ENCODE measurements around the gene ARHGAP45.

ARHGAP45 gene

GRCh38 chr19:1039646-1040475, 27.1 kb upstream of the ARHGAP45 start, which contains the start of gene ABCA7:
Gene ABCA7 (plus strand): TSS chr19:1040107. CDS start chr19:1041362, 1,255 bp downstream.
- DNase-seq (ENCODE audit: low read depth) = peak; percentile 99

DNA sequence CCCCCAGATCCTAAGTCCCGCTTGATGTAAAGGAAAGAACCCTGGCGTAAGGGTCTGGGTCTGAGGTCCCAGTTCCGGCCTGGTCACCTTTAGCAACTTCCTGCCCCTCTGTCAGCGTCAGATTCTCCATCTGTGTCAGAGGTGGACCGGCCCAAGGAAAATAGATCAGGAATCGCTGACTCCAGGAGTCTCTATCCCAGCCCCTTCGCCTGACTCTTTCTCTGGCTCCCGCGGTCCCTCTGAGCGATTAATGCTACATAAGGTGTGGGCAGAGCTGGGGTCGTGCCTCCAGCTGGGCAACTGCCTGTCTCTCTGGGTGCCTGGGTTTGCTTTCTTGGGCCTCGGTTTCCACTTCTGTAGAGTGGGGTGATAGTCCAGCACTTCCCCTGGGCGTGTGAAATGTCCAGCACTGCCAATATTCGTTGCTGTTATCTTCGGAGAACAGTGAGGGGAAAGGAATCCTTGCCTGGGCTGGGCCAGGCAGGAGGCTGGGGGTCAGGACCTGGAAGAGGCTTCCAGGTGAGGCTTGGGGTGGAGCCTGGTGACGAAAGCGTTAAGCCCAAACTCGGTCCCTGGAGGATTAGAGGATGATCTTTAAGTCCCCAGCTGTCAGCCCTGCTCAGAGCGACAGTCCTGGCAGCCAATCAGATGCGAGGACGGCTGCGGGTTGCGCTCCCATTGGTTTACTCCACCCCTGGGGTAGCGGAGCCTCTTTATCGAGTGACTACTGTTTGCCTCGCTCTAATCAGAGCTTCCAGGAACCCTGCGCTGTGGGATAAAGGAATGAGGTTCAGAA, 26.3 kb upstream of the ARHGAP45 start:
- peak; percentile 84 for DNase-seq (ENCODE audit: low read depth)

DNA sequence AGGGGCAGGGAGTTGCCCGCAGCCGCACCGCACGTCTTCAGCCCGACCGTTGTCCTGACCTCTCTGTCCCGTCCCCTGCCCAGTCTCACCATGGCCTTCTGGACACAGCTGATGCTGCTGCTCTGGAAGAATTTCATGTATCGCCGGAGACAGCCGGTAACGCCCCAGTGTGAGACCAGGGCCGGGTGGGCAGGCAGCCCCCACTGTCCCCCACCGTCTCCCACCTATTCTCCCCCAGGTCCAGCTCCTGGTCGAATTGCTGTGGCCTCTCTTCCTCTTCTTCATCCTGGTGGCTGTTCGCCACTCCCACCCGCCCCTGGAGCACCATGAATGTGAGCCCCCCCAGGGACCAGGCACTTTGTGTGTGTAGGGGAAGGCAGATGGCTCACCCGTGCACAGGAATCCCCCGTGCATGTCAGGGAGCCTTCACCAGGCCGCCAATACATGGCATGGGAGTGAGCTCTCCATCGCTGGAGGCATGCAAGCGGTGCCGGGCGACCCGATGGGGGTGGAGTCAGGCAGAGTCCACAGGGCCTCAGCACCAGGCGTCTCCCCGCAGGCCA, 25.6 kb upstream of the ARHGAP45 start:
- DNase-seq (ENCODE audit: low read depth) = no peak

DNA sequence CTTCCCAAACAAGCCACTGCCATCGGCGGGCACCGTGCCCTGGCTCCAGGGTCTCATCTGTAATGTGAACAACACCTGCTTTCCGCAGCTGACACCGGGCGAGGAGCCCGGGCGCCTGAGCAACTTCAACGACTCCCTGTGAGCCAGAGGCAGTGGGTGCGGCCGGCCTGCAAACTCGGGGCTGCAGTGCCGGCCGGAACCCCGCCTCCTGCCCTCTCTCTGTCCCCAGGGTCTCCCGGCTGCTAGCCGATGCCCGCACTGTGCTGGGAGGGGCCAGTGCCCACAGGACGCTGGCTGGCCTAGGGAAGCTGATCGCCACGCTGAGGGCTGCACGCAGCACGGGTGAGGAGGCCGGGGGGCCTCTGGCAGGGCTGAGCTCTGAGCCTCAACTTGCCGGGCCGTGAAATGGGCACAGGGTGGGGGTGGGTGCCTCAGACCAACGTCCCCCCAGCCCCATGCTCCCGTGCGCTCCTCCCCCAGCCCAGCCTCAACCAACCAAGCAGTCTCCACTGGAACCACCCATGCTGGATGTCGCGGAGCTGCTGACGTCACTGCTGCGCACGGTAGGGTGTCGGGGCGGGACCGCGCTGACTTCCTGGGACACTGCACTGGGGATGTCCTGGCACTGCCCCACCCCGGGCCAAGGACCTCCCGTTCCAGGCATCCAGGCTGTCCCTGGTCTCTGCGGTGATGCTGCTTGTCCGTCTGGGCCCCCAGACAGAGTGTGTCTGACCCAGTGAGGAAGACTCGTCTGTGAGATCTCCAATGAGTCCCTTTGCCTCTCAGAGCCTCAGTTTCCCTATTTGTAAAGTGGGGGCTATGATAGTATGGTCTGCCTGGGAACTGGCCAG, 24.9 kb upstream of the ARHGAP45 start:
- DNase-seq (ENCODE audit: low read depth) = no peak

DNA sequence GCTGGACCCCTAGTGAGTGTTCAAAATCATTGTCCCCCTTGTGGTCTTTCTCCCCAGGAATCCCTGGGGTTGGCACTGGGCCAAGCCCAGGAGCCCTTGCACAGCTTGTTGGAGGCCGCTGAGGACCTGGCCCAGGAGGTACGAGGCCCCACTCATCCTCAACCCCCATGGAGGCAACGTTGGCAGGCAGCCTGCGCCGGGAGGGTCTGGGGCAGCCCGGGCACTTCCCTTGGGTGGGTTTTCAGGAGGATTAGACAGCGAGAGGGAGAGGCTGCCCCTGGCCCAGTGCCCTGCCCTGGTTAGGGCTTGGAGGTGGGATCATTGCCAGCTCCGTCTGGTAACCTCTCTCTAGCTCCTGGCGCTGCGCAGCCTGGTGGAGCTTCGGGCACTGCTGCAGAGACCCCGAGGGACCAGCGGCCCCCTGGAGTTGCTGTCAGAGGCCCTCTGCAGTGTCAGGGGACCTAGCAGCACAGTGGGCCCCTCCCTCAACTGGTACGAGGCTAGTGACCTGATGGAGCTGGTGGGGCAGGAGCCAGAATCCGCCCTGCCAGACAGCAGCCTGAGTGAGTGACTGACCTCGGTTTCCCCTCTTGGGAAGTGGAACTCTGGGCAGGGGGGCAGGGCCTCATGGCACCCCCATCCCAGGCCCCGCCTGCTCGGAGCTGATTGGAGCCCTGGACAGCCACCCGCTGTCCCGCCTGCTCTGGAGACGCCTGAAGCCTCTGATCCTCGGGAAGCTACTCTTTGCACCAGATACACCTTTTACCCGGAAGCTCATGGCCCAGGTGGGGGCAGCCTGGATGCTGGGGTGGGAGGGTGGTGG, 24.1 kb upstream of the ARHGAP45 start:
- DNase-seq (ENCODE audit: low read depth) = no peak

GRCh38 chr19:1045247-1045603, 21.7 kb upstream of the ARHGAP45 start:
- no peak for DNase-seq (ENCODE audit: low read depth)

GRCh38 chr19:1046117-1046626, 20.8 kb upstream of the ARHGAP45 start:
- no peak for DNase-seq (ENCODE audit: low read depth)

- no peak for DNase-seq (ENCODE audit: low read depth)
These were observed 19.9 kb upstream of the ARHGAP45 start for GRCh38 chr19:1046836-1047695.

DNA sequence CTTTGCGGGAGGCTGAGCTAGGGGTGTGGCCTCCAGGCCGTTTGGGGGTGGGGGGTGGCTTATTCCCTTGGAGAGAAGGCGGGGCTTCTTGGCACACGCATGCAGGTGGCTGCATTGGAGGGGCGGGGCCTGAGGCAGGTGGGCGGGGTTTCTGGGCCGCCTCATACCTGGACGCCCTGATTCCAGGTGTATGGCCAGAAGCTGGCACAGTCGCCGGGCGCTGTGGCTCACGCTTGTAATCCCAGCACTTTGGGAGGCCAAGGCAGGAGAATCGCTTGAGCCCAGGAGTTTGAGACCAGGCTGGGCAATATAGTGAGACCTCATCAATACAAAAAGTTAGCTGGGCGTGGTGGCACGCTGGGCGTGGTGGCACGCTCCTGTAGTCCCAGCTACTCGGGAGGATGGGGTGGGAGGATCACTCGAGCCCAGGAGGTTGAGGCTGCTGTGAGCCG, 19.2 kb upstream of the ARHGAP45 start:
- no peak for DNase-seq (ENCODE audit: low read depth)

GRCh38 chr19:1049106-1049505, 17.9 kb upstream of the ARHGAP45 start:
- no peak for DNase-seq (ENCODE audit: low read depth)

DNA sequence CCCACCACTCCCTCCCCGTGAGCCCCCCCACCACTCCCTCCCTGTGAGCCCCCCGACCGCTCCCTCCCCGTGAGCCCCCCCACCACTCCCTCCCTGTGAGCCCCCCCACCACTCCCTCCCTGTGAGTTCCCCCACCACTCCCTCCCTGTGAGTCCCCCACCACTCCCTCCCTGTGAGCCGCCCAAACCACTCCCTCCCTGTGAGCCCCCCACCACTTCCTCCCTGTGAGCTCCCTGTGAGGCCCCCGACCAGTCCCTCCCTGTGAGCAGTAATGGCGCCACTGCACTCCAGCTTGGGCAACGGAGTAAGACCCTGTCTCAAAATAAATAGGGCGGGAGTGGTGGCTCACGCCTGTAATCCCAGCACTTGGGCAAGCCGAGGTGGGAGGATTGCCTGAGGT, 17.2 kb upstream of the ARHGAP45 start:
- DNase-seq (ENCODE audit: low read depth) = no peak

- no peak for DNase-seq (ENCODE audit: low read depth)
These were observed 15.8 kb upstream of the ARHGAP45 start for GRCh38 chr19:1050989-1051788.

DNA sequence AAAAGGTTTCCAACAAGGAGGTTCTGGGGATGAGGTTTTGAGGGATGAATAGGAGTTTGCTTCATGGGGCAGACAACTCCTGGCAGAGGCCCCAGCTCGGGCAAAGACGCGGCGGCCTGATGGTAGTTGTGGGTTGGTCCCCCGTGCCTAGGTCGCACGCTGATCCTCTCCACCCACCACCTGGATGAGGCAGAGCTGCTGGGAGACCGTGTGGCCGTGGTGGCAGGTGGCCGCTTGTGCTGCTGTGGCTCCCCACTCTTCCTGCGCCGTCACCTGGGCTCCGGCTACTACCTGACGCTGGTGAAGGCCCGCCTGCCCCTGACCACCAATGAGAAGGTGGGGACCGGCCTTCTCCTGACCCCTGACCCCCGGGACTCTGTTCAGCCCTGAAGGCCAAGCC, 15.2 kb upstream of the ARHGAP45 start:
- no peak for DNase-seq (ENCODE audit: low read depth)

- DNase-seq (ENCODE audit: low read depth) = no peak
These were observed 14.5 kb upstream of the ARHGAP45 start for GRCh38 chr19:1052349-1052975.

DNA sequence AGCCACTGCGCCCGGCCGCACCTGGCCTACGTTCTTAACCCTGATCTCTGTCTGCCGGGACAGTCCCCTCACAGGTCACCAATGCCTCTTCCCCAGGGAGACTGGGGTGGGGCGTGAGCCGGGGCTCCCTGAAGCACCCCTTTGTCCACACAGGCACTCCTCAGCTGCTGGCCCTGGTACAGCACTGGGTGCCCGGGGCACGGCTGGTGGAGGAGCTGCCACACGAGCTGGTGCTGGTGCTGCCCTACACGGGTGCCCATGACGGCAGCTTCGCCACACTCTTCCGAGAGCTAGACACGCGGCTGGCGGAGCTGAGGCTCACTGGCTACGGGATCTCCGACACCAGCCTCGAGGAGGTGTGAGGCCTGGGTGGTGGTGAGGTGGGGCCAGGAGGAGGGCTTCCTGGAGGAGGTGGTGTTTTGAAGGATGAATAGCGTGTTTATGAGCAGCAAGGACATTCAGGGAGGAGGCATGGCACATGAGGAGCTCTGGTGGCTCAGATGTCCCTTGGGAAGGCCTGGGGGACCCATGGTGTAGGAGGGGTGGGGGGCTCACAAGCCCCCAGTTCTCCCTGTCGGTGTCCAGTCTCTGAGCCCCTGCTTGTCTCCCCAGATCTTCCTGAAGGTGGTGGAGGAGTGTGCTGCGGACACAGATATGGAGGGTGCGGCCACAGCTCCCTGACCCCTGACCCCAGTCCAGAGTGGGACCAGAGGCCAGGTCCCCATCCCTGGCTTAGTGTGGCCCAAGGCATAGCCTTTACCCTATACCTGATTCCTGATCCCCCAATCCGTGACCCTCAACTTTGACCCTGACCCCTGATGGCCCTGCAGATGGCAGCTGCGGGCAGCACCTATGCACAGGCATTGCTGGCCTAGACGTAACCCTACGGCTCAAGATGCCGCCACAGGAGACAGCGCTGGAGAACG, 13.5 kb upstream of the ARHGAP45 start:
- DNase-seq (ENCODE audit: low read depth) = no peak

DNA sequence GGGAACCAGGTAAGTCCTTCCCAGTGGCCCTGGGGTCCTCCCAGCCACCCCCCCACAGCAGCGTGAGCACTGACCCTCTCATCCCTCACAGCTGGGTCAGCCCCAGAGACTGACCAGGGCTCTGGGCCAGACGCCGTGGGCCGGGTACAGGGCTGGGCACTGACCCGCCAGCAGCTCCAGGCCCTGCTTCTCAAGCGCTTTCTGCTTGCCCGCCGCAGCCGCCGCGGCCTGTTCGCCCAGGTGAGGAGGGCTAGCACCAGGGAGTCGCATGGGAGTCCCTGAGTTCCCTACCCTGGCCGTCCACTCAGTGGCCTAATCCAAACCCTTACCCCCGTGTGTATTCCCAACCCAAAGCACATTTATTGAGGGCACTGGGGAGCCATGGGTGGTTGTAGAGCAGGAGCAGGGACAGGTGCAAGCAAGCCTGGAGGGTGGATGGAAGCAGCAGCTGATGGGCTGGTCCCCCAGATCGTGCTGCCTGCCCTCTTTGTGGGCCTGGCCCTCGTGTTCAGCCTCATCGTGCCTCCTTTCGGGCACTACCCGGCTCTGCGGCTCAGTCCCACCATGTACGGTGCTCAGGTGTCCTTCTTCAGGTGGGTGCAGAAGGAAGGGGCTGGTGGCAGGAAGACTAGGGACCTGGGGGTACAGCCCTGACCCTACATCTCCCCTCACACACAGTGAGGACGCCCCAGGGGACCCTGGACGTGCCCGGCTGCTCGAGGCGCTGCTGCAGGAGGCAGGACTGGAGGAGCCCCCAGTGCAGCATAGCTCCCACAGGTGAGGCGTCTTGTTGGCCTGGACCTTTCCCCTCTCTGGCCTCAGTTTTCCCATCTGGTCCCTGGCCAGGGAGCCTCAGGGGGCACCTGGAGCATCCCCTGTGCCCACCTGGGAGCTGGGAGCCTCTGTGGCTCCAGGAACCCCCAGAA, 12.6 kb upstream of the ARHGAP45 start:
- no peak for DNase-seq (ENCODE audit: low read depth)

Measured in activated gamma-delta T cell treated with anti-CD3 and anti-CD28 coated beads, Interleukin-2, amount 50 U/mL, for 16 hours (primary cell).